Activated naive CD8-positive, alpha-beta T cell (primary cell): ENCODE measurements around the gene PCCA.
"Not testable (repeated sequence)": the region's sequence is repeated elsewhere in the genome, so short reads cannot be mapped to it uniquely, and the experiment has no call there.

Source experiments
- H3K27ac Mint-ChIP-seq: one replicate; pipeline ENCODE4 v1.8.0; 2021; ENCODE audit warnings: mixed read lengths
- H3K27me3 Mint-ChIP-seq: one replicate; pipeline ENCODE4 v1.8.0; 2021; ENCODE audit warnings: mixed read lengths
- H3K36me3 Mint-ChIP-seq: one replicate; pipeline ENCODE4 v1.8.0; 2021; ENCODE audit warnings: mixed read lengths
- H3K4me1 Mint-ChIP-seq: one replicate; pipeline ENCODE4 v1.8.0; 2021; ENCODE audit warnings: low read depth, mixed read lengths
- H3K4me3 Mint-ChIP-seq: one replicate; pipeline ENCODE4 v1.8.0; 2021; ENCODE audit warnings: mild to moderate bottlenecking, mixed read lengths
- H3K9me3 Mint-ChIP-seq: one replicate; pipeline ENCODE4 v1.8.0; 2021; ENCODE audit warnings: low read depth, mixed read lengths

The PCCA gene

GRCh38 chr13:100364591-100364990, 275.7 kb downstream of the PCCA start:
- H3K9me3 Mint-ChIP-seq: no peaks in the 10 kb centered on the region
- no peak overlapping the region for H3K27ac Mint-ChIP-seq
- H3K4me3 Mint-ChIP-seq: no peak overlapping the region
- H3K27me3 Mint-ChIP-seq: no peaks in the 10 kb centered on the region
- no peaks in the 10 kb centered on the region for H3K4me1 Mint-ChIP-seq
- H3K36me3 Mint-ChIP-seq: peaks cover 9% of the 10 kb centered on the region

- Mint-ChIP-seq H3K36me3 (peaks cover 16% of the 10 kb centered on the region), H3K27ac (no peak overlapping the region), H3K4me1 (no peaks in the 10 kb centered on the region), H3K9me3 (no peaks in the 10 kb centered on the region), H3K27me3 (no peaks in the 10 kb centered on the region), H3K4me3 (no peak overlapping the region)
These were observed 276.8 kb downstream of the PCCA start for GRCh38 chr13:100365680-100366079.

DNA sequence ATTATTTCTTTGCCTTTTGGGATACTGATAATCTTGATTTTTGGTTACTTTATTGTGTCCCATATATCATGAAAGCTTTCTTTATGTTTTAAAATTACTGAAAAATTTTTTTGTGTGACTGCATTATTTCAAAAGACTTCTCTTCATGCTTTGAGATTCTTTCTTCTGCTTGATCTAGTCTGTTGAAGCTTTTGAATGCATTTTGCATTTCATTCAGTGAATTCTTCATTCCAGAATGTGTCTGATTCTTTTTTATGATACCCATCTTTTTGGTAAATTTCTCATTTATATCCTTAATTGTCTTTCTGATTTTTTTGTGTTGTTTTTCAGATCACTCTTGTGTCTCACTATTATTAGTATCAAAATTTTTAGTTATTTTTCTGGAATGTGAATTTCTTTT, 289.6 kb downstream of the PCCA start:
- Mint-ChIP-seq H3K36me3 (peaks cover 33% of the 10 kb centered on the region), H3K4me3 (no peak overlapping the region), H3K27ac (no peak overlapping the region), H3K4me1 (peaks cover 6% of the 10 kb centered on the region), H3K9me3 (peaks cover 12% of the 10 kb centered on the region), H3K27me3 (no peaks in the 10 kb centered on the region)

DNA sequence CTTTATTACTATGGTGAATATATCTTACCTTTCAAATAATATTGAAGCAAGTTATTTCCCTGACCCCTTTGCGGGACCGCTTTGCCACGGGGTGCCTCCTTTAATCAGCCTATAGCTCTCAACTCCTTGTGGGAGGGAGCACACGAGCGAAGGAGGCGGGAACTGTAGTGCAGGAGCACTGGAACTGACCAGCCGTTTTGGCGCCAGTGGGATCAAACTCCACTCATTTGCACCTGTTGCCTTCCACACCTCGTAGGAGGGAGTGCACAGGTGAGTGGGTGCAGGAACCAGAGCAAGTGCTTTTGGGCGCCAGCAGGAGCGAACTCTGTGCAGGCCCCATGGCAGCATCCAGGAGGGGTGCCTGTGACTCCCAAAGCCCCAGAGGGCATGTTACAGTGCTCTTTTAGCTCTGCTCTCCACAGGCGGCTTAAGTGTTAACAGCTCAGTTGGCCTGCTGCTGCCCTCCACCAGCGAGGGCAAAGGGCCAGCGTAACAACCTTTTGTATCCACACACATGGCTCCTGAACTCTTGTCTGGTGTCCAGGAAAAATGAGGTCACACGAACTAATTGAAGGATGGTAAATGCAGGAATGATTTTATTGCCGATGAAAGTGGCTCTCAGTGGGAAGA, 292.8 kb downstream of the PCCA start:
- no peak overlapping the region for H3K27ac Mint-ChIP-seq

DNA sequence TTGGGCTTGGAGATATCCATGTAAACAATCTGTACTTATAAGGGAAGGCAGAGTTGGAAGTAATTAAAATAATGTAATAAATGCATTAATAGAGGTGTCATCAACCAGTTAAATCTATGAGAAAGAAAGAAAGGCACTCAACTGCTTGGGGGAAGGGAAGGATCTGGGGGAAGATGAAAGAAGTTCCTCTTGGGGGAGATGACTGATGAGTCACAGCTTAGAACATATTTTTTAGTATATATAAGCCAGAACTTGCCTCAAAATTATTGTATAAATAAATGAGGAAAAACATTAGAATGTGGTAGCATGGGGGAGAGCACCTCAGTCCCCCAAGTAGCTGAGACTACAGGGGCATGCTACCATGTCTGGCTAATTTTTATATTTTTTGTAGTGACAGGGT, 293.9 kb downstream of the PCCA start:
- H3K4me1 Mint-ChIP-seq: peaks cover 6% of the 10 kb centered on the region

More for the DNA sequence above, 292.8 kb downstream of the PCCA start:
- H3K4me1 Mint-ChIP-seq: peaks cover 6% of the 10 kb centered on the region
- peaks cover 12% of the 10 kb centered on the region for H3K9me3 Mint-ChIP-seq
- H3K4me3 Mint-ChIP-seq: no peak overlapping the region
- H3K27me3 Mint-ChIP-seq: no peaks in the 10 kb centered on the region
- H3K36me3 Mint-ChIP-seq: peaks cover 26% of the 10 kb centered on the region

DNA sequence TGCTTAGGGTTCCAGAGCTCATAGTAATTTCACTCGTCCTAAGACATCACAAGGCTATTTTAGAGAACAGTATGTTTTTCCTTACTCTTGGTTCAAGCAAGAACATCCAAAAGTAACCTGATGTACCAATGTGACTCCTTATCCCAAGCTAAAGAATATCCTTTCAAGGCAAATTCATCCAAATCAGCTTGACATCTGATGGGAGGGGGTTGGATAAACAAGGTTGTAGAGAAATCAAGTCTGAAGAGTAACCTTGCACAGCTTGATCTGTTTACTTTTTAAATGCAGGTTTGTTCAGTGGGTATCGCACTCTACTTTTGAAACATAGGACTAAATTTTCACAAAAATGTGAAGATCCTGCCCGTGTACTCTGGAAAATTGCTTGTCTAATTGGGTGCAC, 298.5 kb downstream of the PCCA start:
- H3K36me3 Mint-ChIP-seq: peaks cover 17% of the 10 kb centered on the region
- no peak overlapping the region for H3K27ac Mint-ChIP-seq
- no peaks in the 10 kb centered on the region for H3K27me3 Mint-ChIP-seq
- H3K9me3 Mint-ChIP-seq: no peaks in the 10 kb centered on the region
- peaks cover 9% of the 10 kb centered on the region for H3K4me1 Mint-ChIP-seq
- H3K4me3 Mint-ChIP-seq: no peak overlapping the region

More for the DNA sequence above, 293.9 kb downstream of the PCCA start:
- no peak overlapping the region for H3K27ac Mint-ChIP-seq
- peaks cover 11% of the 10 kb centered on the region for H3K9me3 Mint-ChIP-seq
- H3K36me3 Mint-ChIP-seq: peaks cover 26% of the 10 kb centered on the region
- H3K27me3 Mint-ChIP-seq: no peaks in the 10 kb centered on the region
- H3K4me3 Mint-ChIP-seq: no peak overlapping the region

GRCh38 chr13:100388150-100388549, 299.3 kb downstream of the PCCA start:
- H3K4me3 Mint-ChIP-seq, H3K27me3 Mint-ChIP-seq, H3K27ac Mint-ChIP-seq, H3K9me3 Mint-ChIP-seq: not testable (repeated sequence)
- peaks cover 13% of the 10 kb centered on the region for H3K4me1 Mint-ChIP-seq
- H3K36me3 Mint-ChIP-seq: peaks cover 19% of the 10 kb centered on the region

DNA sequence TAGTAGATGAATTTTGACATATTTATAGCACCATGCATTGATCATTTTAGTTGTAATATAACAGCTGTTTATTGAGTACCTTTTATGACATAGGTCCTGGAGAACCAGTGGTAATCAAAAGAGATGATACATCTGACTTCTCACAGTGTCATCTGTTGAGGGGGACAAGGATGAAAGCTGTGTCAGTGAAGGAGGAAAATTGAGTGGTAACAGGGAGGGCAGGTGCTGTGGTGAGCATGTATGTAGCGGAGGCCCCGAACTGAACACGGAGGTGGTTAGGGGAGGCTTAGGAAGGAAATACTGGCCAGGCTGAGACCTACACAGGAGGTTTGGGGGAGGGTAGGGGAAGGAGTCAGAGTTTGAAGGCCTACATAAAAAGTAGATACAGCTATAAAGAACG, 300.0 kb downstream of the PCCA start:
- Mint-ChIP-seq H3K36me3 (peaks cover 19% of the 10 kb centered on the region), H3K27me3 (no peaks in the 10 kb centered on the region), H3K9me3 (no peaks in the 10 kb centered on the region), H3K4me1 (peaks cover 17% of the 10 kb centered on the region), H3K27ac (no peak overlapping the region), H3K4me3 (no peak overlapping the region)

- H3K9me3 Mint-ChIP-seq: no peaks in the 10 kb centered on the region
These were observed 300.7 kb downstream of the PCCA start for GRCh38 chr13:100389617-100390016.

DNA sequence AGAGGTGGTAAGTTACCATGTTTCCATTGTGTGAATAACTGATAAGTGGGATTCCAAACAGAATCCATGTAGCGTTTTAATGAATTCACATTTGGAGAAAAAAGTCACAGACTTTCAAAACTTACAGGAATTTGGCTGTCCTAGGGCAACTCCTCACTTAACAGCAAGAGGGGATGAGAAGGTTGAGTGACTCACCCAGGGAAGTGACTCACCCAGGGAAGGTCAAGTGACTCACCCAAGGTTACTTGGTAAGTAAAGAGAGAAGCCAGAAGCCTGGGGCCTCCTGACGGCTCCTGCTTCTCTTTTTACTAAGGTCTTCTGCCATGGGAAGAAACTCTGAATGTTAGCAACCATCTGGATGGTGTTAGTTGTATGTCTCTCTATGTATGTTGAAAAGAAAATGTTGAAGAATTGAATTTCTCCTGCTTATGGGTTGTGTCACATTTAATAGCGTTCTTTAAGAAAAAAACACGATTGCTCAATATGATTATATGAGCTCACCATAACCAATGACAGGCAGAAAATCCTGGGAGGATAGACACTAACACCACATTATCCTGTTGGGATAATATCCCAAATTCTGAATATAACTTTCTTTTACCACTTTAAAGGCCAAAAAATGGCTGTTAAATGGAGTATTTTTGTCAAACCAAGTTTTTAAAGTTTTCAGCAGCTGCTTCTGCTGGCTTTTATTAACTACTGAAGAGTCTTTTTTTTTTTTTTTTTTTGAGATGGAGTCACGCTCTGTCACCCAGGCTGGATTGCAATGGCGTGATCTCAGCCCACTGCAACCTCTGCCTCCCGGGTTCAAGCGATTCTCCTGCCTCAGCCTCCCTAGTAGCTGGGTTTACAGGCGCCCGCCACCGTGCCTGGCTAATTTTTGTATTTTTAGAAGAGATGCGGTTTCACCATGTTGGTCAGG, 304.1 kb downstream of the PCCA start:
- Mint-ChIP-seq H3K9me3 (no peaks in the 10 kb centered on the region), H3K4me1 (peaks cover 26% of the 10 kb centered on the region), H3K4me3 (peak overlapping the region; percentile 44), H3K27ac (peak overlapping the region; percentile 78), H3K27me3 (no peaks in the 10 kb centered on the region), H3K36me3 (peaks cover 9% of the 10 kb centered on the region)

More at GRCh38 chr13:100389617-100390016, 300.7 kb downstream of the PCCA start:
- Mint-ChIP-seq H3K4me1 (peaks cover 23% of the 10 kb centered on the region), H3K27me3 (no peaks in the 10 kb centered on the region), H3K4me3 (no peak overlapping the region), H3K27ac (no peak overlapping the region), H3K36me3 (peaks cover 19% of the 10 kb centered on the region)

DNA sequence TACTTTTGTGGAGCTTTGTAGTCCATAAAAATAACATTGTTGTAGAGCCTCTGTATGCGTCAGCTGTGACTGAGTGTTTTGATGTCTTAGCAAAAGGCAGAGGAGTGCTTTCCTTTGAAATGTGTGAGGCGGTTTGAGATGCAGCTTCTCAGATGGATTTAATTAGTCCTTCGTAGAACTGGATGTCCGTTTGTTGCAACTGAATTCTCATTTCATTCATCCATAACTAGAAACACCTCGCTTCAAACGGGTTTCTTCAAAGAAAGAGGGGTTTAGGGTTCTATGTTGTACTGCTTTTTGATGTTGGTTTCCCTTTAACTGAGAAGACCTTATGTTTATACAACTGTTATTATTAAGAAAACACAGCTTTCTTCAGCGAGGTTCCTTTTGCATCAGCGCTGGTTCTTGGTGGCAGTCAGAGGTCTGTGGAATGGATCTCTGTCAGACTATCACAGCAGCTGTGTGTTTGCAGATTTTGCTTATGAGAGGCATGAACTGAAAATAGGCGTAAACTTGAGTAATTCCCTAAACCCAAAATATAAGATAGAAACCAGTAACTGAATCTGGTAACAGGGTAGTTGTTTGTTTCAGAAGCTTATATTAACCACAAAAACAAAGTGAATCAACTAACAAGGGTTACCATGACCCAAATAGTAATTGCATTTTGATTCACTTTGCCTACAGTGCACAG, 305.3 kb downstream of the PCCA start:
- H3K4me3 Mint-ChIP-seq: peak overlapping the region; percentile 38
- H3K27me3 Mint-ChIP-seq: no peaks in the 10 kb centered on the region
- H3K27ac Mint-ChIP-seq: peak overlapping the region; percentile 24
- H3K4me1 Mint-ChIP-seq: peaks cover 26% of the 10 kb centered on the region
- H3K9me3 Mint-ChIP-seq: no peaks in the 10 kb centered on the region
- H3K36me3 Mint-ChIP-seq: peaks cover 9% of the 10 kb centered on the region

GRCh38 chr13:100395698-100396373, 306.9 kb downstream of the PCCA start:
- Mint-ChIP-seq H3K36me3 (peaks cover 18% of the 10 kb centered on the region), H3K27me3 (no peaks in the 10 kb centered on the region), H3K27ac (no peak overlapping the region), H3K4me1 (peaks cover 26% of the 10 kb centered on the region), H3K9me3 (no peaks in the 10 kb centered on the region), H3K4me3 (no peak overlapping the region)

- Mint-ChIP-seq H3K27me3 (no peaks in the 10 kb centered on the region), H3K36me3 (peaks cover 22% of the 10 kb centered on the region), H3K4me3 (no peak overlapping the region), H3K27ac (no peak overlapping the region), H3K4me1 (peaks cover 25% of the 10 kb centered on the region), H3K9me3 (peaks cover 3% of the 10 kb centered on the region)
These were observed 307.9 kb downstream of the PCCA start for GRCh38 chr13:100396776-100397175.

DNA sequence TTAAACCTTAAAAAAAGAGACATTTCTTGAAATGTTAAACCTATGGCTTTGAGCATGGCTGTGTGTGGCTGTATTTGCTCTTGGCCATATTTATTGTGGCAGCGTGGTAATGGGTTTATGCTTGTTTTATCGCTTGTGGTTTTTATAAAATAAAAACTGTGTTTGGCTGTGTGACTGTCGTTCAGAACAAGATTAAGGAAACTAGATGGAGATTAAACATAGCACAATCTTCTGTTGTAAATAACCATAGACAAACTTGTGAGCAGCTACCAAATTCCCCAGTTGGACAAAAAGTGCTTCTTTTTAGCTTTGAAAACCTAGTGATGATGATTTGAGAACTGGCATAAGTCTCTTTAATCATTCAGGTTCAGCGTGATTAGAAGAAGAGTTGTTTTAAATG, 308.7 kb downstream of the PCCA start:
- Mint-ChIP-seq H3K36me3 (peaks cover 23% of the 10 kb centered on the region), H3K4me1 (peaks cover 18% of the 10 kb centered on the region), H3K9me3 (peaks cover 4% of the 10 kb centered on the region), H3K27ac (no peak overlapping the region), H3K27me3 (no peaks in the 10 kb centered on the region), H3K4me3 (no peak overlapping the region)
